ELF-1 (cell line): ENCODE measurements around the gene VEGFA.

Experiments
- DNase-seq: peaks from one replicate; pipeline ENCODE4 v3.0.0-alpha.2; 2016; ENCODE audit warnings: low read depth, low spot score

VEGFA gene

GRCh38 chr6:43738877-43739641 is 31.0 kb upstream of the VEGFA start:
- no peak for DNase-seq

- DNase-seq, result no peak
Measured at GRCh38 chr6:43739642-43740091, 30.3 kb upstream of the VEGFA start.

- peak; percentile 56 for DNase-seq
Measured at GRCh38 chr6:43740321-43740960, 29.6 kb upstream of the VEGFA start.

GRCh38 chr6:43740961-43741764 is 28.8 kb upstream of the VEGFA start:
- DNase-seq, result no peak

- DNase-seq, result no peak
Measured at GRCh38 chr6:43741829-43742228, 28.2 kb upstream of the VEGFA start.

- no peak for DNase-seq
Measured at GRCh38 chr6:43742285-43742684, 27.7 kb upstream of the VEGFA start.

GRCh38 chr6:43742931-43743632 is 26.9 kb upstream of the VEGFA start:
- no peak for DNase-seq

GRCh38 chr6:43743682-43744381 is 26.2 kb upstream of the VEGFA start:
- DNase-seq, result no peak

- peak; percentile 65 for DNase-seq
Measured at GRCh38 chr6:43744491-43744890, 25.5 kb upstream of the VEGFA start.

- no peak for DNase-seq
Measured at GRCh38 chr6:43744931-43745727, 24.9 kb upstream of the VEGFA start.

GRCh38 chr6:43746071-43746470 is 23.9 kb upstream of the VEGFA start:
- no peak for DNase-seq

- no peak for DNase-seq
Measured at GRCh38 chr6:43746613-43747102, 23.4 kb upstream of the VEGFA start.

- no peak for DNase-seq
Measured at GRCh38 chr6:43747784-43748183, 22.2 kb upstream of the VEGFA start.

- no peak for DNase-seq
Measured at GRCh38 chr6:43748765-43749164, 21.2 kb upstream of the VEGFA start.

- DNase-seq, result no peak
Measured at GRCh38 chr6:43749461-43749860, 20.6 kb upstream of the VEGFA start.

- DNase-seq, result no peak
Measured at GRCh38 chr6:43750622-43751021, 19.4 kb upstream of the VEGFA start.

- DNase-seq, result no peak
Measured at GRCh38 chr6:43753570-43754183, 16.3 kb upstream of the VEGFA start.

- DNase-seq, result no peak
Measured at GRCh38 chr6:43757966-43758616, 11.9 kb upstream of the VEGFA start.

- DNase-seq, result peak; percentile 67
Measured at GRCh38 chr6:43758617-43759050, 11.4 kb upstream of the VEGFA start.
